Sigmoid colon (tissue), 4 donors: Measurements from ENCODE around the gene RRP1B.

Source experiments
- POLR2A ChIP-seq, 2 donors: fragments of 450-650 bp; IDR thresholded peaks; one replicate each; pipeline ENCODE4 v1.6.1; 2016; ENCODE audit warnings: antibody characterized with exemption in 2 of 2, mild to moderate bottlenecking in 2 of 2, moderate library complexity in 2 of 2
- POLR2AphosphoS5 ChIP-seq, 4 donors: sonication (generic); formaldehyde crosslinking; IDR thresholded peaks; one replicate each; pipeline ENCODE4 v1.6.1; 2017; ENCODE audit warnings: antibody characterized with exemption in 4 of 4
- TF ChIP-seq, protein P1 (sequence below), 4 experiments: fragments of 450-650 bp in 3 of 4; fragments of 200-600 bp in 1 of 4; IDR thresholded peaks; one replicate each; pipeline ENCODE4 v1.5.1; 2016 to 2019; ENCODE audit warnings: antibody characterized with exemption in 4 of 4, mild to moderate bottlenecking in 3 of 4, moderate library complexity in 2 of 4

DNA sequence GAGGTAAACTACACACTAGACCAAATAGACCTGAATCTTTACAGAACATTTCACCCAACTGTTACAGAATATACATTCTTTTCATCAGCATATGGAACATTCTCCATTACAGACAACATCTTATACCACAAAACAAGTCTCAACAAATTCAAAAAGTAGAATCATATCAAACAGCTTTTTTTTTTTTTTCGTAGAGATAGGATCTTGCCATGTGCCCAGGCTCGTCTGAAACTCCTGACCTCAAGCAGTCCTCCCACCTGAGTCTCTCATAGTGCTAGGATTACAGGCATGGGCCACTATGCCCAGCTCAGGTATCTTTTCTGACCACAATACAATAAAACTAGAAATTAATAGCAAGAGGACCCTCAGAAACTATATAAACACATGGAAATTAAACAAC is 36.6 kb upstream of the RRP1B start:
- TF ChIP-seq, protein P1, sequence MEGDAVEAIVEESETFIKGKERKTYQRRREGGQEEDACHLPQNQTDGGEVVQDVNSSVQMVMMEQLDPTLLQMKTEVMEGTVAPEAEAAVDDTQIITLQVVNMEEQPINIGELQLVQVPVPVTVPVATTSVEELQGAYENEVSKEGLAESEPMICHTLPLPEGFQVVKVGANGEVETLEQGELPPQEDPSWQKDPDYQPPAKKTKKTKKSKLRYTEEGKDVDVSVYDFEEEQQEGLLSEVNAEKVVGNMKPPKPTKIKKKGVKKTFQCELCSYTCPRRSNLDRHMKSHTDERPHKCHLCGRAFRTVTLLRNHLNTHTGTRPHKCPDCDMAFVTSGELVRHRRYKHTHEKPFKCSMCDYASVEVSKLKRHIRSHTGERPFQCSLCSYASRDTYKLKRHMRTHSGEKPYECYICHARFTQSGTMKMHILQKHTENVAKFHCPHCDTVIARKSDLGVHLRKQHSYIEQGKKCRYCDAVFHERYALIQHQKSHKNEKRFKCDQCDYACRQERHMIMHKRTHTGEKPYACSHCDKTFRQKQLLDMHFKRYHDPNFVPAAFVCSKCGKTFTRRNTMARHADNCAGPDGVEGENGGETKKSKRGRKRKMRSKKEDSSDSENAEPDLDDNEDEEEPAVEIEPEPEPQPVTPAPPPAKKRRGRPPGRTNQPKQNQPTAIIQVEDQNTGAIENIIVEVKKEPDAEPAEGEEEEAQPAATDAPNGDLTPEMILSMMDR (IDR thresholded peaks at IDR 0.05) = no peak
- TF ChIP-seq POLR2A (IDR thresholded peaks at IDR 0.05) (no peak), POLR2AphosphoS5 (IDR thresholded peaks at IDR 0.05) (no peak)
